HepG2 (cell line): ENCODE data around the gene SDK2. TPM values are rescaled to one million over a fixed set of nuclear protein-coding genes. Genes with fewer than 3 reads are reported as not detected.

Source experiments
- ATAC-seq: fragments of 200-7000 bp; cut with Tn5 transposase; 3 replicates; pipeline ENCODE4 v1.9.1; 2020; ENCODE audit warnings: mild to moderate bottlenecking, moderate library complexity
- BruUV-seq: library from RNA; stranded (reverse); fragments of 400-500 nt; replicated peaks from 2 replicates; lab custom pipeline; 2021; lab: Mats Ljungman, UMichigan
- CTCF ChIA-PET: fragments of 300-600 bp; formaldehyde crosslinking; extraction: SDS; loops from one replicate; lab custom pipeline; 2021; ENCODE audit warnings: low total read pairs, inconsistent platforms, low intra/inter-chr PET ratio; lab: Yijun Ruan, JAX
- POLR2A ChIA-PET: fragments of 350-600 bp; sonication (Branson Sonifier 250); formaldehyde crosslinking; loops from one replicate; lab custom pipeline; 2020; ENCODE audit warnings: antibody characterized with exemption, inconsistent platforms; lab: Yijun Ruan, JAX
- DNase-seq: peaks from one replicate; pipeline ENCODE4 v3.0.0-alpha.2; 2015; ENCODE audit warnings: low spot score
- FAIRE-seq: peaks from 3 replicates; lab custom pipeline; 2011; peaks lifted over from hg19 to GRCh38; lab: Jason Lieb, UNC
- H2AFZ ChIP-seq: one replicate; pipeline ENCODE4 v1.6.1; 2011; ENCODE audit warnings: low read length, inconsistent platforms
- H3K27ac ChIP-seq: fragments of 300-600 bp; 3 replicates; pipeline ENCODE4 v1.8.0; 2011; ENCODE audit warnings: mixed run types, mild to moderate bottlenecking, mixed read lengths, low read length, inconsistent platforms; ENCODE audit not compliant: insufficient read depth; ENCODE audit errors: extremely low read length
- H3K27me3 ChIP-seq, 2 experiments: fragments of 200-600 bp in 1 of 2; 2 replicates in 1 of 2; 3 replicates in 1 of 2; pipeline versions ENCODE4 v1.6.0 to v1.8.0; 2011; ENCODE audit warnings: low read length in 2 of 2, mild to moderate bottlenecking in 2 of 2, moderate library complexity in 2 of 2, inconsistent platforms in 1 of 2; ENCODE audit not compliant: insufficient read depth in 2 of 2, control insufficient read depth in 1 of 2
- H3K36me3 ChIP-seq, 2 experiments: fragments of 200-600 bp in 1 of 2; replicated peaks in 1 of 2; 2 replicates in 1 of 2; 3 replicates in 1 of 2; pipeline versions ENCODE4 v1.5.1 to v1.8.0; 2011; ENCODE audit warnings: low read length in 2 of 2, inconsistent platforms in 1 of 2; ENCODE audit not compliant: insufficient read depth in 2 of 2, control insufficient read depth in 1 of 2
- H3K4me1 ChIP-seq: 2 replicates; pipeline ENCODE4 v1.5.1; 2012; ENCODE audit warnings: low read length, inconsistent platforms; ENCODE audit not compliant: insufficient read depth
- H3K4me2 ChIP-seq: 2 replicates; pipeline ENCODE4 v1.6.0; 2011; ENCODE audit warnings: low read depth, low read length, inconsistent platforms
- H3K4me3 ChIP-seq, 3 experiments: fragments of 200-600 bp in 1 of 3; sonication (generic), shearing (Covaris generic) in 1 of 3; replicated peaks in 1 of 3; 2 replicates each; pipeline ENCODE4 v1.5.1; 2011 to 2016; ENCODE audit warnings: low read length in 3 of 3, inconsistent platforms in 2 of 3, low read depth in 2 of 3, mild to moderate bottlenecking in 2 of 3, control low read depth in 1 of 3, mixed read lengths in 1 of 3; ENCODE audit not compliant: insufficient read depth in 1 of 3
- H3K79me2 ChIP-seq: one replicate; pipeline ENCODE4 v1.6.1; 2011; ENCODE audit warnings: low read length, inconsistent platforms; ENCODE audit not compliant: insufficient read depth
- H3K9ac ChIP-seq: 2 replicates; pipeline ENCODE4 v1.6.0; 2011; ENCODE audit warnings: mild to moderate bottlenecking, low read depth, low read length, inconsistent platforms; ENCODE audit not compliant: insufficient read depth
- H3K9me3 ChIP-seq: 2 replicates; pipeline ENCODE4 v1.5.1; 2012; ENCODE audit warnings: mild to moderate bottlenecking, low read length
- H4K20me1 ChIP-seq: 2 replicates; pipeline ENCODE4 v1.6.0; 2011; ENCODE audit warnings: inconsistent platforms, mild to moderate bottlenecking, low read length, moderate library complexity; ENCODE audit not compliant: insufficient read depth
- CHD4 ChIP-seq: fragments of 200-600 bp; sonication (generic); IDR thresholded peaks from 2 replicates; pipeline ENCODE4 v1.7.0; 2017; ENCODE audit warnings: mild to moderate bottlenecking, low read length, borderline replicate concordance
- MTF1 ChIP-seq: sonication (generic); formaldehyde crosslinking; IDR thresholded peaks from 2 replicates; pipeline ENCODE4 v1.5.0; 2020; ENCODE audit warnings: missing genetic modification reagents
- MYNN ChIP-seq: sonication (generic); formaldehyde crosslinking; IDR thresholded peaks from 2 replicates; pipeline ENCODE4 v1.4.0; 2020; ENCODE audit warnings: mild to moderate bottlenecking, low read depth, missing genetic modification reagents
- NFIB ChIP-seq: sonication (generic); formaldehyde crosslinking; IDR thresholded peaks from 2 replicates; pipeline ENCODE4 v1.9.0; 2021; ENCODE audit warnings: missing genetic modification reagents, mild to moderate bottlenecking, borderline replicate concordance
- PAWR ChIP-seq: sonication (generic); formaldehyde crosslinking; IDR thresholded peaks from 2 replicates; pipeline ENCODE4 v1.4.0; 2020; ENCODE audit warnings: missing genetic modification reagents, mild to moderate bottlenecking, borderline replicate concordance
- RBFOX2 ChIP-seq: fragments of 200-400 bp; formaldehyde crosslinking; IDR thresholded peaks from 2 replicates; pipeline ENCODE4 v1.6.1; 2017; ENCODE audit warnings: low read depth, mild to moderate bottlenecking, low read length
- SETDB1 ChIP-seq: sonication (generic); formaldehyde crosslinking; IDR thresholded peaks from 2 replicates; pipeline ENCODE4 v1.5.1; 2020; ENCODE audit warnings: missing genetic modification reagents, mild to moderate bottlenecking, borderline replicate concordance
- ZNF143 ChIP-seq: sonication (generic); formaldehyde crosslinking; IDR thresholded peaks from 2 replicates; pipeline ENCODE4 v1.4.0; 2020; ENCODE audit warnings: missing genetic modification reagents
- ZNF468 ChIP-seq: sonication (generic); formaldehyde crosslinking; IDR thresholded peaks from 2 replicates; pipeline ENCODE4 v1.8.0; 2022; ENCODE audit warnings: mild to moderate bottlenecking, moderate library complexity, missing genetic modification reagents
- ZNF768 ChIP-seq: sonication (generic); formaldehyde crosslinking; IDR thresholded peaks from 2 replicates; pipeline ENCODE4 v1.4.0; 2020; ENCODE audit warnings: missing genetic modification reagents
- WGBS: methylation state at CpG from one replicate; pipeline ENCODE4 v1.1.6; 2017; ENCODE audit warnings: low lambda C conversion rate; 5-methylcytosine and 5-hydroxymethylcytosine counted together
- in situ Hi-C: cut with HindIII; loops from 2 replicates; pipeline ENCODE4 v1.10.0; 2017; ENCODE audit warnings: low pct_unique_long_range_greater_than_20kb; ENCODE audit not compliant: extremely low pct_ligation_motif_present
- intact Hi-C: fragments of 100-400 bp; cut with micrococcal nuclease; formaldehyde crosslinking; loops from one replicate; pipeline ENCODE4 v1.10.0; 2022; ENCODE audit not compliant: unreplicated experiment
- polyA plus RNA-seq, 8 experiments: library from polyadenylated mRNA; depleted of rRNA in 3 of 8; stranded (reverse) in 7 of 8; unstranded in 1 of 8; fragments of >200 nt; fragmentation: Illumina TruSeq in 4 of 8; extraction: Trizol in 4 of 8; gene quantifications; 2 replicates each; pipeline versions ENCODE4 v1.2.1 to v1.2.3, GENCODE V29; 2011 to 2016; ENCODE audit warnings: low read depth in 4 of 8, missing spikeins in 1 of 8, mixed read lengths in 1 of 8; ENCODE audit not compliant: insufficient read depth in 1 of 8
- total RNA-seq, 5 experiments: library from RNA; depleted of rRNA; stranded (reverse); fragments of >200 nt; fragmentation: Illumina TruSeq; extraction: Trizol; gene quantifications; 2 replicates each; pipeline ENCODE4 v1.2.3, GENCODE V29; 2016; ENCODE audit warnings: low read depth in 1 of 5
- TF ChIP-seq, protein P1 (sequence below): sonication (generic); formaldehyde crosslinking; IDR thresholded peaks from 2 replicates; pipeline ENCODE4 v1.4.0; 2020; ENCODE audit warnings: missing genetic modification reagents
- TF ChIP-seq, protein P2 (sequence below): sonication (generic); formaldehyde crosslinking; IDR thresholded peaks from 2 replicates; pipeline ENCODE4 v1.4.0; 2020; ENCODE audit warnings: missing genetic modification reagents

The SDK2 gene
- total and polyA plus RNA-seq, 2 of the 13 experiments (the other 11 are each of a cell fraction or from before 2014, with no cell fraction given): not detected

DNA sequence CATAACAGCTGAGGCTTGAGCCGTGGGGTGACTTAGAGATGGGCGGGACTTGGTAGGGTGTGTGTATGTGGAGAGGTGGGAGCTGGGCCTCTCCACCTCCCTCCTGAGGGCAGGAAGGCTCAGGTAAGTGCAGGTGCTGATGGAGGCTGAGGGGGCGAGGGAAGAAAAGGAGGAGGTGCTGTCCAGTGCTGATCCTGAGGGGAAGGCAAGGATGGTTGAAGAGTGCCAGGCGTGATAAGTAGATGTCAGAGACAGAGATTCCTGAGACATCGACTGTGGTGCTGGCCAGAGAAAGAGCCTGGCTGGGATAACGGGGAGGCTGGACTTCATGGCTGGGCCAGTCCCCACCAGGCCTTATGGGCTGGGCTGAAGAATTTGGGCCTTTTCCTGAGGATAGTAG lies 159.1 kb downstream of the SDK2 start (continued):
- TF ChIP-seq SETDB1 (CRISPR knock-in tag) (0 out of 2 replicates have a peak, but pooled peaks have one; percentile 27), MTF1 (CRISPR knock-in tag) (no peak), RBFOX2 (no peak)

DNA sequence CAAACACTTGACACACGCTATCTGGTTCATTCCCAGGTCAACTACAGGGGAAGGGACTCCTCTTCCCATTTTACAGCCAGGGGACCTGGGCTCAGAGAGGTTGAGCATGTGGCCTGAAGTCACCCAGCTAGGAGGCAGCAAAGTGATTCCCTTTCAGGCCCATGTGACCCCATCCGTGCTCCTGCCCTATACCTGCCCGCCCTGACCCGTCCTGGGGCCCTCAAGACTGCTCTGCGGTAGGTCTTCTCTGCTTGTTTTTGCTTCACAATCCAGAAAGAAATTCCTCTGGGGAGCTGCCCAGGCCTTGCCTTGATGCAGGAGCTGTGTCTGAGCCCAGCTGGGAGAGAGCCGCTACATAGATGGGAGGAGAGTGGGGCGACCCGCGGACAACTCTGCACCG lies 161.4 kb downstream of the SDK2 start:
- H3K27ac ChIP-seq: no peak overlapping the region
- no peak for DNase-seq
- TF ChIP-seq, protein P1, sequence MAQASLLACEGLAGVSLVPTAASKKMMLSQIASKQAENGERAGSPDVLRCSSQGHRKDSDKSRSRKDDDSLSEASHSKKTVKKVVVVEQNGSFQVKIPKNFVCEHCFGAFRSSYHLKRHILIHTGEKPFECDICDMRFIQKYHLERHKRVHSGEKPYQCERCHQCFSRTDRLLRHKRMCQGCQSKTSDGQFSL: no peak
- peak; percentile 85 for TF ChIP-seq ZNF768 (CRISPR knock-in tag)
- TF ChIP-seq, all 625 proteins: peak for 1
- no peak overlapping the region for H3K9ac ChIP-seq
- ChIA-PET CTCF (no interaction called here), POLR2A (no interaction called here)
- no peak overlapping the region for H2AFZ ChIP-seq
- H3K9me3 ChIP-seq: peaks cover 13% of the 10 kb centered on the region
- no TSS peak for BruUV-seq
- WGBS: 35% methylated on average over 9 of the region's 10 CpGs
- no peak overlapping the region for H3K4me3 ChIP-seq
- ATAC-seq (no peak), FAIRE-seq (no peak)
- in situ Hi-C loops (no loop called here), intact Hi-C loops (no loop called here)
- H4K20me1 ChIP-seq: no peaks in the 10 kb centered on the region
- H3K4me1 ChIP-seq: no peaks in the 10 kb centered on the region
- peaks cover 14 to 58% of the 10 kb centered on the region in 2 experiments; a peak in 4 of 5 replicates for H3K27me3 ChIP-seq
- H3K79me2 ChIP-seq: no peaks in the 10 kb centered on the region
- no peaks in the 10 kb centered on the region for H3K36me3 ChIP-seq
- H3K4me2 ChIP-seq: no peak overlapping the region

DNA sequence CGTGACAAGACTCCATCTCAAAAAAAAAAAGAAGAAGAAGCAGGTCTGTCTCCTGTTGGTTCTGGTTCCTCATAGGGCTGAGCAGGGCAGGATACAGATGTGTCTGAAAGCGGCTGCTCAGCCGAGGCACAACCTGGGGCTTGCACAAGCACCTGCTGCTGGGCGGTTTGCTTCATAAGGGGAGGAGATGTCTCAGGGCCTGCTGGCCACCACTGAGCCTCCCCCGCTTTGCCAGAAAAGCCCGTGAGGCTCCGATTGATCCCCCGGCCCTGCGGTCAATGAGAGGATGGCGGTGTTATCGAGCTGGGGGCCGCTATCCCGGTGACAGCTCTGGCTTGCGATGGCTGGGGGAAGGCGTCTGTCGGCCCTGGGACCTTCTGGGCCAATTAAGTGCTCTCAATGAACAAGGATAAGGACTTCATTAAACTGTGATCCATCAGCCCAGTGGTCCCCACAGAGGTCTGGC lies 162.0 kb downstream of the SDK2 start:
- ChIA-PET POLR2A (no interaction called here), CTCF (no interaction called here)
- no peaks in the 10 kb centered on the region for H3K36me3 ChIP-seq
- no peak overlapping the region for H3K4me2 ChIP-seq
- H2AFZ ChIP-seq: no peak overlapping the region
- in situ Hi-C loops (no loop called here), intact Hi-C loops (no loop called here)
- ATAC-seq (no peak), FAIRE-seq (no peak), DNase-seq (no peak)
- H3K9me3 ChIP-seq: peaks cover 13% of the 10 kb centered on the region
- H3K4me3 ChIP-seq: no peak overlapping the region
- no peak overlapping the region for H3K9ac ChIP-seq
- 24% methylated on average over 15 of the region's 16 CpGs for WGBS
- no peak overlapping the region for H3K27ac ChIP-seq
- BruUV-seq: no TSS peak
- H3K4me1 ChIP-seq: no peaks in the 10 kb centered on the region
- no peaks in the 10 kb centered on the region for H3K79me2 ChIP-seq
- no peaks in the 10 kb centered on the region for H4K20me1 ChIP-seq
- peaks cover 11 to 60% of the 10 kb centered on the region in 2 experiments; a peak in 4 of 5 replicates for H3K27me3 ChIP-seq
- no peak for TF ChIP-seq NFIB (CRISPR knock-in tag)
- no peak for TF ChIP-seq ZNF468 (CRISPR knock-in tag)
- no peak for TF ChIP-seq MYNN (CRISPR knock-in tag)
- TF ChIP-seq CHD4: no peak
- TF ChIP-seq, protein P2, sequence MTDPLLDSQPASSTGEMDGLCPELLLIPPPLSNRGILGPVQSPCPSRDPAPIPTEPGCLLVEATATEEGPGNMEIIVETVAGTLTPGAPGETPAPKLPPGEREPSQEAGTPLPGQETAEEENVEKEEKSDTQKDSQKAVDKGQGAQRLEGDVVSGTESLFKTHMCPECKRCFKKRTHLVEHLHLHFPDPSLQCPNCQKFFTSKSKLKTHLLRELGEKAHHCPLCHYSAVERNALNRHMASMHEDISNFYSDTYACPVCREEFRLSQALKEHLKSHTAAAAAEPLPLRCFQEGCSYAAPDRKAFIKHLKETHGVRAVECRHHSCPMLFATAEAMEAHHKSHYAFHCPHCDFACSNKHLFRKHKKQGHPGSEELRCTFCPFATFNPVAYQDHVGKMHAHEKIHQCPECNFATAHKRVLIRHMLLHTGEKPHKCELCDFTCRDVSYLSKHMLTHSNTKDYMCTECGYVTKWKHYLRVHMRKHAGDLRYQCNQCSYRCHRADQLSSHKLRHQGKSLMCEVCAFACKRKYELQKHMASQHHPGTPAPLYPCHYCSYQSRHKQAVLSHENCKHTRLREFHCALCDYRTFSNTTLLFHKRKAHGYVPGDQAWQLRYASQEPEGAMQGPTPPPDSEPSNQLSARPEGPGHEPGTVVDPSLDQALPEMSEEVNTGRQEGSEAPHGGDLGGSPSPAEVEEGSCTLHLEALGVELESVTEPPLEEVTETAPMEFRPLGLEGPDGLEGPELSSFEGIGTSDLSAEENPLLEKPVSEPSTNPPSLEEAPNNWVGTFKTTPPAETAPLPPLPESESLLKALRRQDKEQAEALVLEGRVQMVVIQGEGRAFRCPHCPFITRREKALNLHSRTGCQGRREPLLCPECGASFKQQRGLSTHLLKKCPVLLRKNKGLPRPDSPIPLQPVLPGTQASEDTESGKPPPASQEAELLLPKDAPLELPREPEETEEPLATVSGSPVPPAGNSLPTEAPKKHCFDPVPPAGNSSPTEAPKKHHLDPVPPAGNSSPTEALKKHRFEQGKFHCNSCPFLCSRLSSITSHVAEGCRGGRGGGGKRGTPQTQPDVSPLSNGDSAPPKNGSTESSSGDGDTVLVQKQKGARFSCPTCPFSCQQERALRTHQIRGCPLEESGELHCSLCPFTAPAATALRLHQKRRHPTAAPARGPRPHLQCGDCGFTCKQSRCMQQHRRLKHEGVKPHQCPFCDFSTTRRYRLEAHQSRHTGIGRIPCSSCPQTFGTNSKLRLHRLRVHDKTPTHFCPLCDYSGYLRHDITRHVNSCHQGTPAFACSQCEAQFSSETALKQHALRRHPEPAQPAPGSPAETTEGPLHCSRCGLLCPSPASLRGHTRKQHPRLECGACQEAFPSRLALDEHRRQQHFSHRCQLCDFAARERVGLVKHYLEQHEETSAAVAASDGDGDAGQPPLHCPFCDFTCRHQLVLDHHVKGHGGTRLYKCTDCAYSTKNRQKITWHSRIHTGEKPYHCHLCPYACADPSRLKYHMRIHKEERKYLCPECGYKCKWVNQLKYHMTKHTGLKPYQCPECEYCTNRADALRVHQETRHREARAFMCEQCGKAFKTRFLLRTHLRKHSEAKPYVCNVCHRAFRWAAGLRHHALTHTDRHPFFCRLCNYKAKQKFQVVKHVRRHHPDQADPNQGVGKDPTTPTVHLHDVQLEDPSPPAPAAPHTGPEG (CRISPR knock-in tag): no peak
- no peak for TF ChIP-seq PAWR (CRISPR knock-in tag)
- TF ChIP-seq ZNF143 (CRISPR knock-in tag): no peak
